ENCODE results near the gene CTNNA2.

CTNNA2 gene

GRCh38 chr2:79512442-79513401 lies at the start of gene CTNNA2:
Gene CTNNA2 (plus strand): TSS chr2:79513051.
- DNase-seq, result peak; percentile 57

DNA sequence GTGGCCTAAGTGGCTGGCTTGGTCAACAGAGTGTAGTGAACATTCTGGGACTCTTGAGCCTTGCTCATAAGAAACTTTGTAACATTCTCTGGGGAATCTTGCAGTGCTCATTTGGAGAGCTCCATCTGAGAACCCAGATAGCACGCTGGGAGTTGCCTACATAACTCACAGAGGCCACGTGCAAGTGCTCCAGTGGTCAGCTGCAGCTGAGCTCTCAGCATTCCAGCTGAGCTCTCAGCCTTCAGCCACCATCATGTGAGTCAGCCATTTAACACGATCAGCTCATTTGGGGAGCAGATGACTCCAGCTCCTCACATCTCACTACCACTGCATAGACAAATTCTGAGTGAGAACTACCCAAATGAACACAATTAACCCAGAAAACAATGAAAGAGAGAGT lies 25.5 kb upstream of the CTNNA2 start:
- no peak for DNase-seq

GRCh38 chr2:79511320-79511951 lies 1.4 kb upstream of the CTNNA2 start:
- peak; percentile 81 for DNase-seq

GRCh38 chr2:79513711-79514110 lies 860 bp downstream of the CTNNA2 start:
- no peak for DNase-seq

GRCh38 chr2:79529636-79530035 lies 16.8 kb downstream of the CTNNA2 start:
- DNase-seq, result no peak

- DNase-seq, result no peak
Observed at GRCh38 chr2:79530443-79530842, 17.6 kb downstream of the CTNNA2 start.

- no peak for DNase-seq
Observed at GRCh38 chr2:79547568-79547967, 34.7 kb downstream of the CTNNA2 start.

GRCh38 chr2:79552653-79553052 lies 39.8 kb downstream of the CTNNA2 start:
- DNase-seq, result no peak

- DNase-seq, result no peak
Observed at GRCh38 chr2:79554899-79555298, 42.0 kb downstream of the CTNNA2 start.

DNA sequence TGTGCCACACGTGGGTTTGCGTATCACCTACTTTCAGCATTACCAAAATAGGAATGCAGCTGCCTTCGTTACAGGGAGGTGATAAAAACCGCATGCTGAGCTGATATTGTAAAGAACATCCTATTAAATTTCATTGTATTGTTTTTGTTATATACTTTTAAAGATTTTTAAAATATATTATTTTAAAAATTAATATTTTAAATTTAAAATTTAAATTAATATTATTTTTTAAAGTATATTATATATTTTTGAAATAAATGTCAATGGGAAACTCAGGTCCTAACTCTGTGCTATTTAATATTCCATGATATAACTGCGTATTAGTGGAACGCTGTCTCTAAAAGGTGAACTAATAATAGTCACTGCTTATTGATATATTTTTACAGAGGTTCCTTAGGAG lies 51.2 kb downstream of the CTNNA2 start:
- no peak for DNase-seq

DNA sequence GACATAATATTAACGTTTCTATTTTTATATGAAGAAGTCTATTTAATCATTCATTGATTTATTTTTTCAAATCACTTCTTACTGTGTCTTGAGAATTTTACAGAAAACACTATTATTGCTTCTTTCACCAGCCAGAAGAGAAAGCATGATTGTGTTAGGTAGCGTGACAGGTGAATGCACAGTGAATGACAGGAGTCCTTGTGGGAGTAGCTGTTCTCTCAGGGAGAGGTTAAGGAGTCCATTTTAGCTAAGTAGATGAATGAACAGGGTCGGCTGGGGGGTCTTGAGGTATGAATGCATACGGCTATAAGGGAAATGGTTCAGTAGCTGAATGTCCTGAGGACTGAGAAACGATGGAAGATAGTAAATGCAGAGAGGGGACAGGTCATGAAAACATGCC lies 56.2 kb downstream of the CTNNA2 start:
- no peak for DNase-seq

- DNase-seq, result no peak
Observed at GRCh38 chr2:79573895-79574674, 61.2 kb downstream of the CTNNA2 start.

DNA sequence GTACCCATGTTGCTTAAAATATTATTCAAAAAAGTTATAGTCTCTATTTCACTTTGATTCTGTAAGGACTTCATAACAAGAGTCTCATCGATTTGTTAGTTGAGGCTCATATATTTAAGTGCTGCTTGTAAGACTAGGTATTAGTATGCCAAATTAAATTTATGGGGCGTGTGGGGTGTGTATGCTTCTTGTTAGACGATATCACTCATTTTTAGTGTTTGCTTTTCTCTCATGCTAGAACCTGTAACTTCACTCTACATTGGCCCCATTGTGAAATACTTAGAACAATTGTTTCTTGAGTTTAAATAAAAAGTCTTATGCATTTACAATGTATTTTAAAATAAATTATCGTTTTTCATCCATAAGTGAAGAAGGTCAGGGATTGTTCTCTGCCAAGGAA lies 63.6 kb downstream of the CTNNA2 start:
- DNase-seq, result no peak

DNA sequence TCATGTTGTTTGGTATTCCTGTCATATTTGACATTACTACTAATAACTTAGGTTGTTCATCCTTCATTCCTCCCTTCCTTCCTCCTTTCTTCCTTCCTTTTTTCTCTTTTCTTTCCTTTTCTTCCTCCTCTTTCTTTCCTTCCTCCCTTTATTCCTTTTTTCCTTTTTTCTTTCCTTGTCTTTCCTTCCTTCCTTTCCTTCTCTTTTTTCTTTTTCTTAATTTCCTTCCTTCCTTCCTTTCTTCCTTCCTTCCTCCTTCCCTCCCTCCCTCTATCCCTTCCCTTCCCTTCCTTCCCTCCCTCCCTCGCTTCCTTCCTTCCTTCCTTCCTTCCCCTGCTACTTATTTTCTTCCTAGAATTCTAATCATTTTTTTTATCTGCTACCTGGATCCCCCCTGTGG lies 66.1 kb downstream of the CTNNA2 start:
- no peak for DNase-seq

DNA sequence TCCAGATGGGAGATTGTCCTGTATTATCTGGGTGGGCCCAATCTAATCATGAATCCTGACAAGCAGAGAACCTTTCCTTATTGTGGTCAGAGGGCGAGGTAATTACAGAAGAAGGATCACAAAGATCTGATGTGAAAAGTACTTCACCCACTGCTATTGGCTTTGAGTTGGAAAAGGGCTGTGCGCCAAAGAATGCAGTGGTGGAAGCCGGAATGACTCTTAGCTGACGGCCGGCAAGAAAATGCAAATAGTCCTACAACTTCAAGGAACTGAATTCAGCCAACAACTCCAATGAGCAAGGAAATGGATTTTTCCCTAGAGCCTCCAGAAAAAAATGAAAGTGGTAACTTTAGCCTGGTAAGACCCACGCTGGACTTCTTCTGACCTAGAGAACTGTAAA lies 67.3 kb downstream of the CTNNA2 start:
- no peak for DNase-seq

DNA sequence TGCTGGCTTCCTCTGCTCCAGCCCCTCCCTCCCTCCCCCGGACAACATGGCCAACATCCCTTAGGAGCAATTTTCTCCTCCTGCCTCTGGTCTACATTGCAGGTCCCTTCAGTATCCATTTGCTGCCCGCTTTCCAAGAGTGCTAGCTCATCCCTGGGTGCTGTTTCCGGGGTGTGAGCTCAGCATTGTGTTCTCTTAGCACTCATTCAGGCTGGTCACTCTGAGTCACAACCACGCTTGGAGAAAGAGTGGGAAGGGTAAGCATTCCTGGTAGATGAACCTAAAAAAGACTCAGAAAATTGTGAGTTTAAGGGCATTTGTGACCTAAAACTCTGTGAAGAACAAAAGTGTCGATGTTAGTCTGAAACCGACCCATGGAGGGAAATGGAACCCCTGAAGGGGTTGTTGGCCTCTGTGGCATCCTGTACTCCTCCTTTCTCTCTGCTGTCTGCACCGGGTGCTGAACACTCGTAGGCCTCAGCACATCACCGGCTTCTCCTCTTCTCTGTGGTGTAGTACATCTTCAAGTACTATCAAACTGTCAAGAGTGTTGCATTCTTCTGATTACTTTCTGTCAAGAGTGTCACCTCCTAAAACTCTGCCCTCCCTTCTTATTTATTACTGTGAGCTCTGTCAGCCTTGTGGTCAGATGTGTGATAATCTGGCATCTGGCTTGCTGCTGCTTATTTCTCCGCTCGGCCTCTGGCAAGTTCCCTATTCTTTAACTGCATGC lies 73.0 kb downstream of the CTNNA2 start:
- no peak for DNase-seq

DNA sequence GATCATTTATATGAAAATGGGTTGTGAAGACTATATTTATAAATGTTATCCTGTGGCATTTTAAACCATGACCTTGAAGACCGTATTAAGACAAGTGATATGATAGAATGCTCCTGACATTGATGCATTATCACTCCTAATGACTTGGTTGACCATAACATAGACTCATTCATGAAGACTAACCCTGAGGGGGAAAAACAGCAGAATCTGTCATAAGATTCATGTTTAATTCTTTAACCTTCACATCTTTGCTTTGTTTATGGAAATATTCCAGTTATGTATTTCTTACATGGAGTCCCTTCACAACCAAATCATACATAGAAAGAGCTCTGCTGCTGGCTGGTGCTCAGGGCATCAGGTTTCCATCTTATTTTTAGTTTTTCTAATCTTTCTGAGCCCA lies 78.4 kb downstream of the CTNNA2 start:
- no peak for DNase-seq

GRCh38 chr2:79593237-79593867 lies 80.5 kb downstream of the CTNNA2 start:
- DNase-seq, result no peak

- no peak for DNase-seq
Observed at GRCh38 chr2:79596403-79596802, 83.6 kb downstream of the CTNNA2 start.

DNA sequence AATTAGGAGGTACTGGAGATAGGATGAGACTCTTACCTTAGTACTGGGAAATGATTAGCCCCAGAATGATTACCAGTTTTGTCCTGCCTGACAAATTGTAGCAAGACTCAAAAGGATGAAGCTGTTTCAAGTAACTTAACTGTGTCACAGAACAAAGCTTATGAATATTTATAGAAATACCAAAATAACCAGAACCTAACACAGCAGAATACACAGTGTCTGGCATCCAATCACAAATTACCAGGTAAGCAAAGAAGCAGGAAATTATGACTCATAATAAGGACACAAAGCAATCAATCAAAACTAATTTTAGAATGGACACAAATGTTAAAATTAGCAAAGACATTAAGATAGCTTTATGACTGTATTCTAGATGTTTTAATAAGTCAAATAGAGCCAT lies 91.9 kb downstream of the CTNNA2 start:
- no peak for DNase-seq

GRCh38 chr2:79611448-79612016 lies 98.7 kb downstream of the CTNNA2 start:
- DNase-seq, result no peak

DNA sequence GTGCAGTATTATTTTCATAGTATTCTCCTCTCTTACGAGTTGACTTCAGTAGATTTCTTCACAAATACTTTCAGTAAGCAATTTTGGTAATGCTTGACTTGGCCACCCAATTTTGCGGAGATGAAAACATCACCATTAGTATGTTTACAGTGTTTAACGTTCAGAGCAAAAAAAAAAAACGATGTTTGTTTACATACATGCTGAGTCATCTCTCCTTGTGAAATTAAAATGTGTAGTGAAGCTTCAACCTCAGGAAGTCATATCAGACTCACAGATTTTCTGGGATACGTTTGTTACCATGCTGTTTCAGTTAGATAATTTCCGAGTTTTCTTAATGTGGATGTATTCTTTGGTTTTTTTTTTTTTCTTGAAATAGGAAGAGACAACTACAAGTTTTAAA lies 100.1 kb downstream of the CTNNA2 start:
- DNase-seq, result no peak
